Airway epithelial cell (primary cell): ENCODE results near the gene PUM2. TPM values are rescaled to one million over a fixed set of nuclear protein-coding genes. Genes with fewer than 3 reads are reported as not detected.

Source experiments
- total RNA-seq: library from RNA; depleted of rRNA; stranded (reverse); fragments of >200 nt; gene quantifications from 2 replicates; pipeline ENCODE4 v1.2.3, GENCODE V29; 2015

PUM2 gene
- total RNA-seq: 22.0 and 23.6 TPM in 2 replicates

GRCh38 chr2:20350753-20351554 is at the start of gene PUM2:
Gene PUM2 (minus strand): TSS chr2:20350844. CDS start chr2:20327360, 23,484 bp downstream.

GRCh38 chr2:20224716-20225293 is 125.8 kb downstream of the PUM2 start, which contains the start of gene SDC1:
Gene SDC1 (minus strand): TSS chr2:20225130. CDS start chr2:20224867, 263 bp downstream.

Other genes with a start within 250 kb of the PUM2 start
- gene SDC1, start 125.7 kb downstream of the PUM2 start, total RNA-seq: 909 and 1,110 TPM in 2 replicates
- 92.3 and 100 TPM in 2 replicates for gene RHOB, start 96.2 kb upstream of the PUM2 start, total RNA-seq